Astrocyte (in vitro differentiated cells and primary cell): Measurements from ENCODE around the gene CASKIN1. TPM values are rescaled to one million over a fixed set of nuclear protein-coding genes. Genes with fewer than 3 reads are reported as not detected.

Experiments used
- DNase-seq: peaks from one replicate; pipeline ENCODE4 v3.0.0-alpha.2; 2010; ENCODE audit warnings: low read depth
- FAIRE-seq: peaks from 2 replicates; lab custom pipeline; 2011; peaks lifted over from hg19 to GRCh38; lab: Jason Lieb, UNC
- H2AFZ ChIP-seq: 2 replicates; pipeline ENCODE4 v1.6.0; 2012; ENCODE audit warnings: low read depth, low read length, inconsistent platforms
- H3K27ac ChIP-seq: 2 replicates; pipeline ENCODE4 v1.5.1; 2011; ENCODE audit warnings: low read depth, low read length, inconsistent platforms
- H3K27me3 ChIP-seq: 2 replicates; pipeline ENCODE4 v1.6.0; 2011; ENCODE audit warnings: low read length, inconsistent platforms; ENCODE audit not compliant: insufficient read depth
- H3K36me3 ChIP-seq: 2 replicates; pipeline ENCODE4 v1.5.1; 2011; ENCODE audit warnings: low read length, inconsistent platforms; ENCODE audit not compliant: insufficient read depth
- H3K4me1 ChIP-seq: 2 replicates; pipeline ENCODE4 v1.5.1; 2011; ENCODE audit warnings: low read length, inconsistent platforms; ENCODE audit not compliant: insufficient read depth
- H3K4me2 ChIP-seq: 2 replicates; pipeline ENCODE4 v1.6.0; 2012; ENCODE audit warnings: low read length, inconsistent platforms
- H3K4me3 ChIP-seq: 2 replicates; pipeline ENCODE4 v1.5.1; 2011; ENCODE audit warnings: low read depth, mild to moderate bottlenecking, low read length, inconsistent platforms; ENCODE audit not compliant: insufficient read depth
- H3K79me2 ChIP-seq: 2 replicates; pipeline ENCODE4 v1.6.0; 2012; ENCODE audit warnings: mild to moderate bottlenecking, low read length, inconsistent platforms; ENCODE audit not compliant: insufficient read depth
- H3K9ac ChIP-seq: 2 replicates; pipeline ENCODE4 v1.6.0; 2012; ENCODE audit warnings: mild to moderate bottlenecking, low read length, inconsistent platforms
- H3K9me3 ChIP-seq: 2 replicates; pipeline ENCODE4 v1.5.1; 2012; ENCODE audit warnings: low read depth, mild to moderate bottlenecking, low read length, inconsistent platforms; ENCODE audit not compliant: insufficient read depth
- H4K20me1 ChIP-seq: 2 replicates; pipeline ENCODE4 v1.6.0; 2012; ENCODE audit warnings: low read length, inconsistent platforms; ENCODE audit not compliant: insufficient read depth
- H3K27ac Mint-ChIP-seq: one replicate; pipeline ENCODE4 v1.8.0; 2021; ENCODE audit warnings: mild to moderate bottlenecking, mixed read lengths; ENCODE audit not compliant: unreplicated experiment
- H3K27me3 Mint-ChIP-seq: one replicate; pipeline ENCODE4 v1.8.0; 2021; ENCODE audit warnings: low read depth, mixed read lengths; ENCODE audit not compliant: unreplicated experiment
- H3K36me3 Mint-ChIP-seq: one replicate; pipeline ENCODE4 v1.8.0; 2021; ENCODE audit warnings: low read depth, mixed read lengths; ENCODE audit not compliant: unreplicated experiment
- H3K4me1 Mint-ChIP-seq: one replicate; pipeline ENCODE4 v1.8.0; 2021; ENCODE audit warnings: low read depth, mixed read lengths; ENCODE audit not compliant: unreplicated experiment
- H3K4me3 Mint-ChIP-seq: one replicate; pipeline ENCODE4 v1.8.0; 2021; ENCODE audit warnings: mild to moderate bottlenecking, moderate library complexity, mixed read lengths; ENCODE audit not compliant: unreplicated experiment
- H3K9me3 Mint-ChIP-seq: one replicate; pipeline ENCODE4 v1.8.0; 2021; ENCODE audit warnings: mild to moderate bottlenecking, mixed read lengths; ENCODE audit not compliant: unreplicated experiment
- CTCF ChIP-seq: IDR thresholded peaks from 2 replicates; pipeline ENCODE4 v1.5.1; 2011; ENCODE audit warnings: low read depth, mild to moderate bottlenecking, inconsistent platforms, low read length, moderate library complexity; ENCODE audit not compliant: insufficient read depth
- EZH2 ChIP-seq: IDR thresholded peaks from 2 replicates; pipeline ENCODE4 v1.6.1; 2012; ENCODE audit warnings: mild to moderate bottlenecking, low read length, inconsistent platforms; ENCODE audit not compliant: insufficient read depth
- total RNA-seq: library from RNA; stranded (reverse); gene quantifications from 2 replicates; pipeline ENCODE4 v1.2.1, GENCODE V29; 2021

CASKIN1 gene
- total RNA-seq, 1 donor from 2014 or later, result 0.66 TPM

GRCh38 chr16:2175454-2175853, 21.0 kb downstream of the CASKIN1 start:
- peaks cover 3% of the 10 kb centered on the region for H3K36me3 Mint-ChIP-seq
- no peaks in the 10 kb centered on the region for H3K4me1 Mint-ChIP-seq
- FAIRE-seq (no peak), DNase-seq (no peak)
- H3K9ac ChIP-seq, result no peak overlapping the region
- H3K27ac Mint-ChIP-seq, result no peak overlapping the region
- H3K4me3 ChIP-seq, result no peak overlapping the region
- no peaks in the 10 kb centered on the region for H3K4me1 ChIP-seq
- TF ChIP-seq CTCF, result no peak
- TF ChIP-seq EZH2, result no peak
- H4K20me1 ChIP-seq, result peaks cover 12% of the 10 kb centered on the region
- no peak overlapping the region for H3K4me2 ChIP-seq
- no peaks in the 10 kb centered on the region for H3K79me2 ChIP-seq
- no peaks in the 10 kb centered on the region for H3K27me3 Mint-ChIP-seq
- no peak overlapping the region for H3K4me3 Mint-ChIP-seq
- H3K9me3 Mint-ChIP-seq, result no peaks in the 10 kb centered on the region
- H3K36me3 ChIP-seq, result no peaks in the 10 kb centered on the region
- no peaks in the 10 kb centered on the region for H3K27me3 ChIP-seq
- H3K9me3 ChIP-seq, result no peaks in the 10 kb centered on the region
- H3K27ac ChIP-seq, result no peak overlapping the region
- H2AFZ ChIP-seq, result no peak overlapping the region

GRCh38 chr16:2174396-2175131, 21.8 kb downstream of the CASKIN1 start:
- H3K27ac Mint-ChIP-seq, result no peak overlapping the region
- TF ChIP-seq CTCF (no peak), EZH2 (no peak)
- FAIRE-seq, result no peak
- Histone ChIP-seq H3K4me2 (no peak overlapping the region), H3K9me3 (no peaks in the 10 kb centered on the region), H3K27me3 (no peaks in the 10 kb centered on the region), H3K4me1 (no peaks in the 10 kb centered on the region), H4K20me1 (peaks cover 12% of the 10 kb centered on the region), H3K27ac (no peak overlapping the region), H2AFZ (no peak overlapping the region), H3K4me3 (no peak overlapping the region), H3K9ac (no peak overlapping the region), H3K79me2 (no peaks in the 10 kb centered on the region), H3K36me3 (no peaks in the 10 kb centered on the region)
- no peaks in the 10 kb centered on the region for H3K4me1 Mint-ChIP-seq
- no peaks in the 10 kb centered on the region for H3K27me3 Mint-ChIP-seq
- H3K4me3 Mint-ChIP-seq, result no peak overlapping the region
- no peaks in the 10 kb centered on the region for H3K9me3 Mint-ChIP-seq
- H3K36me3 Mint-ChIP-seq, result peaks cover 3% of the 10 kb centered on the region
- DNase-seq, result no peak

GRCh38 chr16:2173916-2174315, 22.5 kb downstream of the CASKIN1 start:
- H2AFZ ChIP-seq, result no peak overlapping the region
- H3K4me2 ChIP-seq, result no peak overlapping the region
- no peak overlapping the region for H3K4me3 ChIP-seq
- Mint-ChIP-seq H3K4me1 (no peaks in the 10 kb centered on the region), H3K27me3 (no peaks in the 10 kb centered on the region), H3K4me3 (no peak overlapping the region), H3K36me3 (peaks cover 3% of the 10 kb centered on the region), H3K9me3 (no peaks in the 10 kb centered on the region), H3K27ac (no peak overlapping the region)
- no peaks in the 10 kb centered on the region for H3K79me2 ChIP-seq
- no peak overlapping the region for H3K9ac ChIP-seq
- peaks cover 12% of the 10 kb centered on the region for H4K20me1 ChIP-seq
- no peaks in the 10 kb centered on the region for H3K27me3 ChIP-seq
- H3K9me3 ChIP-seq, result no peaks in the 10 kb centered on the region
- H3K36me3 ChIP-seq, result no peaks in the 10 kb centered on the region
- no peaks in the 10 kb centered on the region for H3K4me1 ChIP-seq
- H3K27ac ChIP-seq, result no peak overlapping the region
- TF ChIP-seq EZH2 (no peak), CTCF (no peak)
- FAIRE-seq (no peak), DNase-seq (no peak)
